Nephron progenitor cell (in vitro differentiated cells): Measurements from ENCODE around the gene GTF3C1.

Source experiments
- DNase-seq: peaks from one replicate; pipeline ENCODE4 v3.0.0; 2021
- H3K27ac Mint-ChIP-seq: 2 replicates; pipeline ENCODE4 v1.8.0; 2021; ENCODE audit warnings: mild to moderate bottlenecking, moderate library complexity, mixed read lengths
- H3K27me3 Mint-ChIP-seq: 2 replicates; pipeline ENCODE4 v1.8.0; 2021; ENCODE audit warnings: mild to moderate bottlenecking, low read depth, mixed read lengths; ENCODE audit not compliant: poor library complexity
- H3K36me3 Mint-ChIP-seq: 2 replicates; pipeline ENCODE4 v1.8.0; 2021; ENCODE audit warnings: low read depth, mixed read lengths
- H3K4me1 Mint-ChIP-seq: 2 replicates; pipeline ENCODE4 v1.8.0; 2021; ENCODE audit warnings: mixed read lengths
- H3K4me3 Mint-ChIP-seq: 2 replicates; pipeline ENCODE4 v1.8.0; 2021; ENCODE audit warnings: mild to moderate bottlenecking, moderate library complexity, mixed read lengths
- H3K9me3 Mint-ChIP-seq: 2 replicates; pipeline ENCODE4 v1.8.0; 2021; ENCODE audit warnings: mild to moderate bottlenecking, moderate library complexity, mixed read lengths
- TF ChIP-seq, protein P1 (sequence below): fragments of 200-600 bp; sonication (generic); IDR thresholded peaks from 2 replicates; pipeline ENCODE4 v1.5.0; 2021; ENCODE audit warnings: antibody characterized with exemption

Gene GTF3C1

DNA sequence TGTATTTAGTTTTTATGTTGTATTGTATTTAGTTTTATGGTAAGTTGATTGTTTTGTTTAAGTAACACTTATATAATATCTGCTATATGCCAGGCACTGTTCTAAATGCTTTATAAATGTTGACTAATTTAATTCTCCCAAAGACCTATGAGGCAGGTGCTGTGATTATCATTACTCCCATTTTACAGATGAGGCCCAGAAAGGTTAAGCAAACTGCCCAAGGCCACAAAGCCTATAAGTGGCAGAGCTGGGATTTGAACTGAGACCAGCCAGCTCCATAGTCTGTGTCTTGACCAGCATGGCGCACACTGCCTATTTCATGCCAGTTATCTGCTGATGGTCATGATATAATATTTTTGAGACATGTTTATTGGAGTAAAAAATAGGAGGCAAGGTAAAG is 123.8 kb downstream of the GTF3C1 start:
- TF ChIP-seq, protein P1, sequence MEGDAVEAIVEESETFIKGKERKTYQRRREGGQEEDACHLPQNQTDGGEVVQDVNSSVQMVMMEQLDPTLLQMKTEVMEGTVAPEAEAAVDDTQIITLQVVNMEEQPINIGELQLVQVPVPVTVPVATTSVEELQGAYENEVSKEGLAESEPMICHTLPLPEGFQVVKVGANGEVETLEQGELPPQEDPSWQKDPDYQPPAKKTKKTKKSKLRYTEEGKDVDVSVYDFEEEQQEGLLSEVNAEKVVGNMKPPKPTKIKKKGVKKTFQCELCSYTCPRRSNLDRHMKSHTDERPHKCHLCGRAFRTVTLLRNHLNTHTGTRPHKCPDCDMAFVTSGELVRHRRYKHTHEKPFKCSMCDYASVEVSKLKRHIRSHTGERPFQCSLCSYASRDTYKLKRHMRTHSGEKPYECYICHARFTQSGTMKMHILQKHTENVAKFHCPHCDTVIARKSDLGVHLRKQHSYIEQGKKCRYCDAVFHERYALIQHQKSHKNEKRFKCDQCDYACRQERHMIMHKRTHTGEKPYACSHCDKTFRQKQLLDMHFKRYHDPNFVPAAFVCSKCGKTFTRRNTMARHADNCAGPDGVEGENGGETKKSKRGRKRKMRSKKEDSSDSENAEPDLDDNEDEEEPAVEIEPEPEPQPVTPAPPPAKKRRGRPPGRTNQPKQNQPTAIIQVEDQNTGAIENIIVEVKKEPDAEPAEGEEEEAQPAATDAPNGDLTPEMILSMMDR = no peak
- H3K27me3 Mint-ChIP-seq = peaks cover 9% of the 10 kb centered on the region
- no peak overlapping the region for H3K27ac Mint-ChIP-seq
- H3K4me3 Mint-ChIP-seq = no peak overlapping the region
- H3K9me3 Mint-ChIP-seq = peaks cover 42% of the 10 kb centered on the region
- DNase-seq = no peak
- peaks cover 5% of the 10 kb centered on the region for H3K36me3 Mint-ChIP-seq
- peaks cover 10% of the 10 kb centered on the region for H3K4me1 Mint-ChIP-seq

DNA sequence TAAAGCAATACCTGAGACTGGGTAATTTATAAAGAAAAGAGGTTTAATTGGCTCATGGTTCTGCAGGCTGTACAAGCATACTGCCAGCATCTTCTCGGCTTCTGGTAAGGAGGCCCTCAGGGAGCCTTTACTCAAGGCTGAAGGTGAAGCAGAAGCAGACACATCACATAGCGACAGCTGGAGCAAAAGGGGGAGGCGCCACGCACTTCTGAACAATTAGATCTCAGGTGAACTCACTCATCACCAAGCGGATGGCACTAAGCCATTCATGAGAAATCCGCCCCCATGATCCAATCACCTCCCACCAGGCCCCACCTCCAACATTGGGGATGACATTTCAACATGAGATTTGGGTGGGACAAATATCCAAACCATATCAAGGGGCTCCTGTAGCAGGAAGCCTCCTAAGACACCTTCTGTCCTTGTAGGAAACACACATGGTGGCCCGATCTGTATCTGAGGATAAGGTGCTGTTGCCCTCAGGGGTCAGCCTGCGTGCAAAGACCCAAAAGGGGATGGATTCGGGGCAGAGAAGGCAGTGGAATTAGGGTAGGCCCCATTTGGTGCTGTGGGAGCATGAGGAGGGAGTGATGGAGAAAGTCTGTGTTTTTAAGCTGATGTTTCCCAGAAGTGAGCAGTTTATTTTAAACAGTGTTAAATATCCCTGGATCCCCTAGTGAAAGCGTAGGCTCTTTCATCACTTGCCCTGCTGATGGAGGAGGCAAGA is 124.8 kb downstream of the GTF3C1 start:
- TF ChIP-seq, protein P1 = no peak
- Mint-ChIP-seq H3K27me3 (peaks cover 9% of the 10 kb centered on the region), H3K9me3 (peaks cover 53% of the 10 kb centered on the region), H3K27ac (no peak overlapping the region), H3K36me3 (peaks cover 5% of the 10 kb centered on the region), H3K4me1 (peaks cover 5% of the 10 kb centered on the region), H3K4me3 (no peak overlapping the region)
- DNase-seq = no peak

DNA sequence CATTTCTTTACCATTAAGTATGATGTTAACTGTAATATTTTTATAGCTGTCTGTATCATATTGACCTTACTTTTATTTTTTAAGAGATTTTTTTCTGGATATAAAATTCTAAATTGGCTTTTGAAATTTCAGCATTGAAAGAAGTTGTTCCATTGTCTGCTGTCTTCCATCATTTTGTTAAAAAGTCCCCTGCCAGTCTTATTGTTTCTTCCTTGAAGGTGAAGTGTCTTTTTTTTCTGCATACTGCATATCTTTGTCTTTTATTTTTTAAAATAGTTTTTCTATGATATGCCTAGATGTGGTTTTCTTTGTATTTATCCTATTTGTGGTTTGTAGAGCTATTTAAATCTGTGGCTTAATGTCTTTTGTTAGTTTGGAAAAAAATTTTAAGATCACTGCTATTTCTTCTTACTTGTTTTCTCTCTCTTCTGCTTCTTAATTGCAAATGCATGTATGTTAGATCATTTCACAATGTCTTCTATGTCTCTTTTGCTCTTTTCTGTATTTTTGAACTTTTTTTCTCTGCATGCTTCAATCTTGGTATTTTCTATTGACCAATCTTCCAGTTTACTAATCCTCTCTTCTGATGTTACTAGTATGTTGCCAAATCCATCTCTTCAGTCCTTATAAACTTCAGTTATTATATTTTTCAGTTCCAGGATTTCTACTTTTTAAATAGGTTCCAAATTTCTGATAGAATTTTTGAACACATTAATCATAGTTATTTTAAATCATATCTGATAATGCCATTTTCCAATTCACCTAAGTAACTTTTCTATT is 127.6 kb downstream of the GTF3C1 start:
- TF ChIP-seq, protein P1 = no peak
- H3K27ac Mint-ChIP-seq = no peak overlapping the region
- peaks cover 59% of the 10 kb centered on the region for H3K9me3 Mint-ChIP-seq
- H3K36me3 Mint-ChIP-seq = peaks cover 5% of the 10 kb centered on the region
- no peak for DNase-seq
- H3K4me3 Mint-ChIP-seq = no peak overlapping the region
- H3K27me3 Mint-ChIP-seq = peaks cover 9% of the 10 kb centered on the region
- H3K4me1 Mint-ChIP-seq = no peaks in the 10 kb centered on the region

DNA sequence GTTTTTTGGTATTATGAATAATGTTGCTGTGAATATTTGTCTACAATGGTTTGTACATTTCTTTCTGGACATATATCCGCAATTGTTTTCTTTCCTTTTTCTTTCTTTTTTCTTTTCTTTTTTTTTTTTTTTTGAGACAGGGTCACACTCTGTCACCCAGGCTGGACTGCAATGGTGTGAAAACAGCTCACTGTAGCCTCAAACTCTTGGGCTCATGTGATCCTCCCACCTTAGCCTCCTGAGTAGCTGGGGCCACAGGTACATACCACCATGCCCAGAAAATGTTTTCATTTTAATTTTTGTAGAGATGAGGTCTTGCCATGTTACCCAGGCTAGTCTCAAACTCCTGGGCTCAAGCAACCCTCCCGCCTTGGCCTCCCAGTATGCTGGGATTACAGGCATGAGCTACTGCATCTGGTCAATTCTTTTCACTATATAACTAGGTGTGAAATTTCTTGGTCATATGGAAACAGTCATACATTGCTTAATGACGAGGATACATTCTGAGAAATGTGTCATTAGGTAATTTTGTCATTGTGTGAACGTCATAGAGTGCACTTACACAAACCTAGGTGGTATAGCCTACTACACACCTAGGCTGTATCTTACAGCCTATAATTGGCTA is 132.6 kb downstream of the GTF3C1 start:
- Mint-ChIP-seq H3K36me3 (peaks cover 2% of the 10 kb centered on the region), H3K27me3 (peaks cover 13% of the 10 kb centered on the region), H3K9me3 (peaks cover 35% of the 10 kb centered on the region), H3K27ac (no peak overlapping the region), H3K4me1 (no peaks in the 10 kb centered on the region), H3K4me3 (no peak overlapping the region)
- DNase-seq = no peak
- TF ChIP-seq, protein P1 = no peak

DNA sequence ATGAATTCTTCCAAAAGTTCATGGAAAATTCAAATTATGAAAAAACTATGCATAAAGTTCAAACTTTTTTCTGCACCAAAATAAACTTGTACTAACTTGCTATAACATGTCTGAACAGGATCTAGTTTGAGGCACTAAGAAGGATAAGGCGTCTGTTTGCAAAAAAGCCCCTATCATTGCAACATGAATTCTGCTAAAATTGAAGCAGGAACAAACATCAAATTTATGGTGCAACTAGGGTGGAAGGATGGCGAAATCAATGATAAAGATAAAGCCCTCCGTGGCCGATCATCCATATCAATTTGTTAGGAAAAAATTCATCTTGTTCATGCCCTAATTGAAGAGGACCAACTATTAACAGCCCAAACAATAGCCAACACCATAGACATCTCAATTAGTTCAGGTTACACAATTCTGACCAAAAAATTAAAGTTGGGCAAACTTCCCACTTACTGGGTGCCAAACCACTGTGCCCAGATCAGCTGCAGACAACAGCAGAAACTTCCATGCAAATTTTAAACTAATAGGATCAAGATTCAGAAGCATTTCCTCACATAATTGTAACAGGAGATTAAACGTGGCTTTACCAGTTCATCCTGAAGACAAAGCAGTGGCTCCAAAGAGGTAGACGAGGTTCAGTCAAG is 134.8 kb downstream of the GTF3C1 start:
- TF ChIP-seq, protein P1 = no peak
- Mint-ChIP-seq H3K9me3 (peaks cover 26% of the 10 kb centered on the region), H3K4me3 (no peak overlapping the region), H3K27ac (no peak overlapping the region), H3K27me3 (peaks cover 19% of the 10 kb centered on the region), H3K36me3 (no peaks in the 10 kb centered on the region), H3K4me1 (no peaks in the 10 kb centered on the region)
- no peak for DNase-seq
